Measurements from ENCODE around the gene NFIA.

The NFIA gene

DNA sequence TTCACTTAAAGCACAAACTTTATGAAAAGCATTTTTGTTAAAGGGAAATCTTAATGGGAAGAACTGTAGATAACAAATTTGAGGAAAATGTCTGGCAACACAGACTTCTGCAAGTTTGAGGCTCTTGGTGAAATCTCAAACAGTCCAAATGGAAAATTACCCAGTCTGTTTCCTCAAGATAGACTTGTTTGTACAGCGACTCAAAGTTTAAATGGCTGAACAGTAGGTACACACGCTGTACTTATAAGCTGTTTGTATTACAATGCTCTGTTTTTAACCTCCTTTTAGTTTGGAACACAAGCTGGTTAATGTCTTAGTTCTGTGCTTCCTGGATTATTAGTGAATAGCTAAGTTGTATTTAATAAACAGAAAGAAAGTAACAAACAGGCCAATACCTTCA is 217.1 kb downstream of the NFIA start:
- DNase-seq (ENCODE audit: low read depth), result no peak

- no peak for DNase-seq (ENCODE audit: low read depth)
Observed at GRCh38 chr1:61300899-61301298, 218.5 kb downstream of the NFIA start.

GRCh38 chr1:61301824-61302657 is 219.7 kb downstream of the NFIA start:
- no peak for DNase-seq (ENCODE audit: low read depth)

DNA sequence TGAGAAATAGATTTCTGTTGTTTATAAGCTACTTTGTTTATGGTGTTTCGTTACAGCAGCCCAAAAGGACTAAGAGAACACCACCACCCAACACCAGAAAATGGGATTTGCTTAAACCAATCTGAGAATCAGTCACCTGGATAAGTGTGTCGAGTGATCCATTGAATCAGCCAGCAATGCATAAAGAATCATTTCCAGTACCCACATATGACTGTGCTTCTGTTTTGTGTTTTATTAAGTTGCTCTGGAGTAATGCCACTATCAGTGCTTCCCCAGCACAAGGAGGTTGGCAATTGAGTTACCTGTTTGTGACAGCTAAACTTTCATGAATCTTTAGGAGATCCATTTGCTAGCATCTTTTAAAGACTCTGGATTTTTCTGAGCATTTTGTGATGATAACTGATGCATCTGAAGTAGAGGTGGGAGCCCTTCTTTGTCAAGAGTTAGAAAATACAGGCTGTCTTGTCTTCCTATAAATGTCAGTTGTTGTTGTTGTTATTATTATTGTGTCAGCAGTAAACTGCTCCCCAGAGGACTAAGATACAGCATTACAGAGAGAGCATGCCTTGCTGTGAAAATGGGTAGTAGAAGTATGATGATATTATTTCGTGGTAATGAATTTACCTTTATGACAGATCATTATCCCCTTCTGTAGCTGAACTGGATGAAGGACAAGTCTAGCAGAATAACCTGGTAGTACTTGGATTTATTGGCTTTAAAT is 225.2 kb downstream of the NFIA start:
- DNase-seq (ENCODE audit: low read depth), result no peak

- DNase-seq (ENCODE audit: low read depth), result no peak
Observed at GRCh38 chr1:61310057-61310456, 227.7 kb downstream of the NFIA start.

DNA sequence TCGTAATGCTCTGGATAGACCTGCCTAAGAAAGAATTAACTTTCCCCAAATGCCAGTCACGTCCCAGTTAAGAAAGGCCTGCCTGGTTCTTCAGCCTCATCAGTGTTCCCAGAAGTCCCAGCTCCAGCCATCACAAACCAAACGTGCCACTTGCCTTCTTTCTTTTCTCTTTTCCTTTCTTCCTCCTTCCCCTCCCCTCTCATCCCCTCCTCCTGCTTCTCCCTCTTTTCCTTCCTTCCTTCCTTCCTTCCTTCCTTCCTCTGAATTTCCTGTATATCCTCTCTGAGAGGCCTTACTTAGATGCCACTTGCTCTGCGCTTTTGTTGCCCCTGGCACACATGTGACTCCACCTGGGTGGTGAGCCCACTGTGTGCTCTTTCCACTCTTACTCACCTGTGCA is 228.2 kb downstream of the NFIA start:
- no peak for DNase-seq (ENCODE audit: low read depth)

GRCh38 chr1:61313906-61314422 is 231.6 kb downstream of the NFIA start:
- DNase-seq (ENCODE audit: low read depth), result no peak

- no peak for DNase-seq (ENCODE audit: low read depth)
Observed at GRCh38 chr1:61315011-61315410, 232.7 kb downstream of the NFIA start.

GRCh38 chr1:61316493-61316892 is 234.1 kb downstream of the NFIA start:
- no peak for DNase-seq (ENCODE audit: low read depth)

DNA sequence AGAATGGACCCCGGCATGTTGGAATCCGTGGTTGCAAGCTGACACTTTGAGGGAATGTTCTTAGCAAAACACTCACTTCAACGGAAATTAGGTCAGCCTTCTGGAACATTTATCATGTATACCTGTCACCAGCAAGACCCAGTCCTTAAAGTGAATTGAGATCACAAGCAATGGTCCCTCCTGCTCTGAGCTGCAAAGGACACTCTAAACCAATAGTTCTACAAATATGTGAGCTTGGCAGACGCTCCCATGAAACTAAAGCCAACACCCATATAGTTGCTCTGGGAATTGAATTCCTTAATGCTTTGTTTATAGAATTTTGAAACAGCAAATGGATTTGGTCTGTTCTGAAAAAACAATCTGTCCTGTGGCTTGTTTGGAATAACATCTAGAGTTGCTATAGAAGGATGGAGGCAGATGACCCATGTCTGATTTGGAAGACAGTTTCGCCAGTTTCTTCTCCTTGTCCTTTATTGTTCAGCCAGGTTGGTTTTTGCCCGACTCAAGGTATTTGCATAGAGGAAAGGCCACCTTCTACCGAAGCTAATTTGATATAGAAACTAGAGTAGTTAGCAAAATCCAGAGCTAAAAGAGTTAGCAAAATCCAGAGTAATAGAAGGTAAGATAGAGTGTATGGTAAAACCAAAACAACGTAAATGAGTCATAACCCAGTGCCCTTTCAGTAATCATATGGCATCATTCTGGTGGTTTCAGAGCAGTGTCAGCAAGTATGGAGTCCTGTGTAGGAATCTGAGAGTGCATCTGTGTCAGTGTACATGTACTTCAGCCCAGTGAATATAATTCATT is 236.2 kb downstream of the NFIA start:
- DNase-seq (ENCODE audit: low read depth), result no peak

- no peak for DNase-seq (ENCODE audit: low read depth)
Observed at GRCh38 chr1:61320575-61320974, 238.2 kb downstream of the NFIA start.

DNA sequence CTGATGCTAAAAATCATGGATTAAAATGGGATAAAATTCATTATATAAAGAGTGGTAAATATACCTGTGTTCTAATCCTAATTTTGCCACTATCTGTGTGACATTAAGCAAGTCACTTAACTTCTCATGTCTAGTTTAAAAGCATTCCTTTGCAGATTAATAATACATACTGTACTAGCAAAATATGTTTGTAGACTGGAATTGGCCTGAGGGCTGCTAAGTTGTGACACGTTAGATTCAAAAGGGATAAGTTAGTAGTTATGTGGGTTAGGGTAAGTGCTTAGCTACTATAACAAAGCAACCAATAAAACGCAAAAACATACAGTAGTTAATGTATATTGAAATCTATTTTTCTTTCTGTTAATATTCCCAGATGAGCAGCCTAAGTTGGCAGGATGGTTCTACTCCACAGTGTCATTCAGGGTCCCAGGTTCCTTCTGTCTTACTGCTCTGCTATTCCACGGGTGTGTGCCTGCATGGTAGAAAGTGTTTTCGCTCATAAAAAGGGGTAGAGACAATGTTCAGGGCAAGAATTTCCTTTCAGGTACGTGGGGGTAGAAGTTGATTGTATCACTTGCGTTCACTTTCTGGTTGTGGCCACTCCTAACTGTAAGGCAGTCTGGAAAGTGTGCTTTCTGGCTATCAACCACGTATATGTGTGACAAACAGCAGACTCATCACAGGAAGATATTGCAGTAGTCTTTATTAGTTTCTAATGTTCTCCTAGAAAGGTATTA is 239.8 kb downstream of the NFIA start:
- DNase-seq (ENCODE audit: low read depth), result no peak

GRCh38 chr1:61322769-61323168 is 240.4 kb downstream of the NFIA start:
- no peak for DNase-seq (ENCODE audit: low read depth)

GRCh38 chr1:61323681-61324328 is 241.4 kb downstream of the NFIA start:
- DNase-seq (ENCODE audit: low read depth), result no peak

DNA sequence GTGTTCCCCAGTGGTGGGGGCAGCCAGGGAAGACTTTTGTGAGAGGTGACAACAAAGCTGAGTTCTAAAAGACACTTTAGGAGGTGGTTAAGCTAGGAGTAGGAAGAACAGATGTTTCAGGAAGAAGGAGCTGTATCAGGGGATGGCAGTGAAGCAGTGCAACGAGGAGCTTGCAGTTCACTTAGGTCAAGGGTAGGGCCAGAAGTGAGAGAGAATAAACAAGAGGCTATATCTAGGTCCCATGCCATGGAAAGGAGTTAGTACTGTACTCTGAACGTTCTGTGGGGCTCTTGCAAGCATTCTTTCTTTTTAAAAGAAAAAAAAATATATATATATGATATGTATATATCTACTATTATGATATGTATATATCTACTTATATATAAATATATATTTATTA is 244.4 kb downstream of the NFIA start:
- DNase-seq (ENCODE audit: low read depth), result no peak

- DNase-seq (ENCODE audit: low read depth), result no peak
Observed at GRCh38 chr1:61327436-61327835, 245.1 kb downstream of the NFIA start.

DNA sequence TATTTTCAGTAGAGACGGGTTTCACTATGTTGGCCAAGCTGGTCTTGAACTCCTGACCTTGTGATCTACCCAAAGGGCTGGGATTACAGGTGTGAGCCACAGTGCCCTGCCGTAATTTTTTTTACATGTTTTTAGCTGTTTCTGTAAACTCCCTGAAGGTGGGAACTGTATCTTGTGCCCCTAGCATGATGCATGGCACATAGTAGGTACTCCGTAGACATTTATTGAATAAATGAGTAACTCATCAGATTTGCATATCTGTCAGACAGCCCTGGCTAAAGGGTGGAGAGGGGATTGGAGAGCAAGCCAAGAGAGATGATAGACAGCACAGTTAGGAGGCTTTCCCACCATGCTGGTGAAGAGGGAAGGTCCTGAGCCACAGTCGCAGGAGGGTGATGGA is 247.2 kb downstream of the NFIA start:
- no peak for DNase-seq (ENCODE audit: low read depth)

- DNase-seq (ENCODE audit: low read depth), result no peak
Observed at GRCh38 chr1:61330018-61330417, 247.7 kb downstream of the NFIA start.

DNA sequence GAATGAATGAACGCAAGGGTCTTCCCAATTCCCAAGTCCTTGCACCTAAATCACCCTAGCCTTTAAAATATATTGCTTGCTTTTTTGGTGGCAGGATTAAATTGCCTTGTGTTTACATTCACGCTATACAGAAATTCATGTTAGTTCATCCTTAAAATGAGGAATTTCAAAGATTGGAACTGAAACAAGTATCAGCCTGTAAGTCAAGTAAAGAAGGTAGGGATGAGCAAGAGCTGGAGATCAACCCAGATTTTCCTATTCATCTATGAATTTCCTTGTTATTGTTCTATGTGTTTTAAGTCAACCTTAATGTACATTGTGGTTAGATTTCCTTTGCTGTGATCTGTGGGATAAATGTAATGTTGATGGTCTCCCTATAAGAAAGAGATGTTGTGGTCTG is 248.2 kb downstream of the NFIA start:
- no peak for DNase-seq (ENCODE audit: low read depth)

DNA sequence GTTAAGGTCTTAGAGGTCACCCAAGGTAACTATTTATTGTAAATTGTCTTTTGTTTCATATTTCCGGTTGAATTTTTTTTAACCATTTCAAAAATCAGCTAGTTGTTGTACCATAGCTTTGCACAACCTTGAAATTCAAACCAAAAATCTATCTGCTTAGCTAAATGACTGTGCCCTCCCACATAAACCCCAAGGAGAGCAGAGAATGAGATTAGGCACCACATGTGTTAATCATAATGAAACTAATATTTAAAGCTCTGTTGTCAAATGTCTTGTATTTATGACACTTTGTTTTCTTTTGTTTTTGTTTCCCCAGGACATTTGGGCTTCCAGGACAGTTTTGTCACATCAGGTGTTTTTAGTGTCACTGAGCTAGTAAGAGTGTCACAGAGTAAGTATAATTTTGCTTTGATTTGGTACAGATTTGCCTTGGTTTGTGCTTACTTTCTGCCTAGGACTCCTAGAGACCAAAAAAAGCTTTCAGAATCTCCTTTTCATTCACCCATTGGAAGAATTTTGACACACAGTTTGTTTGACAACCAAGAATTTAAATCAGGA is 249.9 kb downstream of the NFIA start:
- DNase-seq (ENCODE audit: low read depth), result no peak

- DNase-seq (ENCODE audit: low read depth), result no peak
Observed at GRCh38 chr1:61332796-61333195, 250.4 kb downstream of the NFIA start.
